GM19452 (cell line): ENCODE measurements around the gene TMEM131L.

Source experiments
- ATAC-seq: cut with Tn5 transposase; IDR thresholded peaks from one replicate; pipeline ENCODE4 v1.9.1; 2021; ENCODE audit not compliant: unreplicated experiment

The TMEM131L gene

GRCh38 chr4:153521478-153521877 is 55.3 kb downstream of the TMEM131L start:
- ATAC-seq: no peak

- peak; percentile 48 for ATAC-seq
Measured at GRCh38 chr4:153521999-153522801, 56.0 kb downstream of the TMEM131L start.

DNA sequence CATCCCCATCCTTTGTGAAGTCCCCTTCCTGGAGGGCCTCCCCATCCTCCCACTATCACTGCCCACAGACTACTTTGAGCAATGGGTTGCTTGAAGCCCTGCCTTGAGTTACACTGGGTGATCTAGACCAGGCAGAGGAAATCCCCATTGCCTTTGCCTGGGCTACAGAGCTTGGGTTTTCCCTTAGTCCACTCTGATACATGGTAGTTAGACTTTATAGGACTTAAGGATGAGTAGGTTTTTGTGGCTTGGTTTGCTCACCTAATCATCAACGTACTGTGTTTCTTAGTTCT is 56.6 kb downstream of the TMEM131L start:
- ATAC-seq: peak; percentile 41

DNA sequence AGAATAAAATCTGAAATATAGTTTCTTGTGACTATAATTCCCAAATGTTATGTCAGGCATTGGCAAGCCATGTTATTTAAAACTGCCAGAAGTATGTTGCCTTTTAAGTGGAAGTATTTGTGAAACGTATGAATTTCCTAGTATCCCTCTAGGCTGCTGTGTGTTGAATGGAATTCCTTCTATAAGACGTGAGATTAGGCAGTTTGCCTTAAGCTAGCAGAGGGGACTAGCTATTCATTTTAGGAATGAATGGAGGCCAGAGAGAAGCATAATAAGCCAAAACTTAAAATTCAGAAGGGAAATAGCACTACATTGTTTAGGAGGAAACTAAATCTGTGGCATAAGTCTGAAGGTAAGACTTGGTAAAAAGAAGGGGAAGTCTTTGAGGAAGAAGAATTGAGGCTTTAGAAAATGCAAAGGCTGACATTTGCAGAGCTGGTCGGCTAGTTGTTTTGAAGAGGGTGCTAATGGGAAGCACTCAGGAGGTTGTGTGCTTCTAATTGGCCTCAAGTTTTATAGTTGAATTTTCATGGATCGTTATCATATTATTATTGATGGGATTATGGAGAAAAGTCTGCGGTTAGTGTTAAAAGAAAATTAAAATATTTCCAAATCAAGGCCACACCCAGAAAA is 57.1 kb downstream of the TMEM131L start:
- no peak for ATAC-seq

GRCh38 chr4:153523941-153524386 is 57.8 kb downstream of the TMEM131L start:
- no peak for ATAC-seq

GRCh38 chr4:153524682-153525081 is 58.5 kb downstream of the TMEM131L start:
- no peak for ATAC-seq

DNA sequence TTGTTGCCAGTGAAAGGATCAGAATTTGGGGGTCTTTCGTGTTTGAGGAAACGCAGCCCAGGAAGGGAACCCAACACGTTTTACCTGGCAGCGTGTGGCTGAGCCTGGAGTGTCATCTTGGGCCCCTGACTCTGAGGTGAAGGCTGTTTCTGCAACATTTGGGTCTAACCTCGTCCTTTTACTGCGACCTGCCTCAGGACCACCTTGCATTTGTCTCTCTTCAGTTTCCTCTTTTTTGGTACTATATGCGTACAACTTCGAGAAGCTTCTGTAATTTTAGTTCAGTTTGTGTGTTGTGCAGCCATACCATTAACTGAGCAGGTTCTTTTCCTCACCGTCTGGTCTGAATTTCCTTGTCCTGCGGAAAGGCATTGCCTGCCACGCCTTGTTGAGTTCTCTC is 61.5 kb downstream of the TMEM131L start:
- ATAC-seq: no peak

GRCh38 chr4:153528705-153529485 is 62.7 kb downstream of the TMEM131L start:
- peak; percentile 43 for ATAC-seq

GRCh38 chr4:153529646-153530045 is 63.5 kb downstream of the TMEM131L start:
- ATAC-seq: no peak

- ATAC-seq: no peak
Measured at GRCh38 chr4:153530284-153530999, 64.3 kb downstream of the TMEM131L start.

GRCh38 chr4:153531000-153531358 is 64.8 kb downstream of the TMEM131L start:
- no peak for ATAC-seq

DNA sequence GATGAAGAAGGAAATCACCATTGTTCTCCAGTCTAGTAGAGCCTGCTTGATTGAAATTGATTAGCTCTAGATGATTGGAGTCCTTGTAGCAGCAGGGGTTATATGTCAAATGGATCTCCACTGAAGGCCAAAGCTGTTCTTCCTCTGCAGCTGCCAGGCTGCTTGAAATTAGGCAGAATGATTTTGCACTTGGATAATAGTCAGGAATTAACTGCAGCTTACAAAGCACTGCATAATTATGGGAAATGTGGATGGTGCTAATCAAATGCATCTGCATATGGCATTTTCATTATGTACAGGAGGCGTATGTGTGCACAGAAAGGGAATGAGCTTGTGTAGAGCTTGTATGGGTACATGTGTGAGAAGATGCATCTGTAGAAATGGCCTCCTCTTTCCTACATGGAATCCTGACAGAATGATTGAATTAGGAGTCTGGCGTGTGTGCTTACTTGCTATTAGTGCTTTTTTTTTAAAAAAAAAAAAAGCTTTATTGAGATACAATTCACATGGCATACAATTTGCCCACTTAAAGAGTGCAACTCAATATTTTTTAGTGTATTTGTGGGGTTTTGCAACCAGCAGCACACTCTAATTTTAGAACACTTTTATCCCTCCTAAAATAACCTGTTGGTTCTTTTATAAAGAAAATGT is 65.9 kb downstream of the TMEM131L start:
- ATAC-seq: no peak

- ATAC-seq: no peak
Measured at GRCh38 chr4:153532636-153533035, 66.5 kb downstream of the TMEM131L start.

DNA sequence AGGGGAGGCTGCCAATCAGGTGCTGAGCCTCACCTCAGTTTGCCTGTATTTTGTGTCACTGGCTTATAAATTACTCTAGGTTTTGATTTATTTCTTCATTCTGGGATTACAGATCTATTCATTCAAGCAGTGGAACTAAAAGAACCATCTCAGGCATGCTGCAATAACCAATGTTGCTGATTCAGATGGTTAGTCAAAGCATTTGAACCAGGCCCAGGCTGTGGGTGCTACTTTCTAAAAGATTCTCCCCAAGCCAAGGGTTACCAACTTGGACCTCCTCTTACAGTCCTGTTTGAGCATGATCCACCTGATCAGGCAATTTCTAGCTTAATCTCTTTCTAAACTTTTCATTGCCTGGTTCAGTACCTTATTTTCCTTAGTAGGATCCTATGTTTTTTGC is 67.2 kb downstream of the TMEM131L start:
- ATAC-seq: no peak

GRCh38 chr4:153534792-153535629 is 68.9 kb downstream of the TMEM131L start:
- no peak for ATAC-seq

DNA sequence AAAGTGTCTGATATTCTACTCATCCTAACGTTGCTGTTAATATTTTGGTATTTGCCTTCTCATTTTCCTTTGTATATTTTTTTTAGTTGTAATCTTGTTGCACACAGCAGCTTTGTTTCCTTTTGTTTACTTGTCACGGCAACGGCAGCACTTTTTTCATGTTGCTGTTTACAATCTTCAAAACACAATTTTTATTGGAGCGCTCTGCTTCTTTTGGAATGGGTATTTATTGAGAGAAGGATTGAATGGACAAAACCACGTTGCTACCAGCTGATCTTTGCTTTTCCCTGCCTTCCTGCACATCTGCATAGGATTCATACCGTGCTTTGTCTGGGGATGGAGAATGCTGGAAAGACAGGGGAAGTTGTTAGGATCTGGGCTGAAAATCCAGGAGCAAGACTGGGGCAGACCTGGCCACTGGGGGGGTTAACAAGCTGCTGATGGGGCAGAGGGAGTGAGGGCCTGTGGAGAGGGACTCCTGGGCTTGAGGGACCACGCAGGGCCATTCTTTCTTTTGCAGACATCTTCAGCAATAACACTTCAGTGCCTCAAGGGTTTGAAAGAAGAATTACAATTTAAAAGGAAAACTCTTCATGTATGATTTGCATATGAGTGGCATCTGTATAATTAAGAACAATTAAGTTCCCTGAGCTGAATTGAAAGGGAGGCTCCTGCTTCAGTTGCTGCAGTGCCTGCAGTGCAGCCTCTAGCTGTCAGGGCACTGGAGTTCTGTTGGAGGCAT is 69.8 kb downstream of the TMEM131L start:
- no peak for ATAC-seq

GRCh38 chr4:153537493-153537960 is 71.4 kb downstream of the TMEM131L start:
- no peak for ATAC-seq

DNA sequence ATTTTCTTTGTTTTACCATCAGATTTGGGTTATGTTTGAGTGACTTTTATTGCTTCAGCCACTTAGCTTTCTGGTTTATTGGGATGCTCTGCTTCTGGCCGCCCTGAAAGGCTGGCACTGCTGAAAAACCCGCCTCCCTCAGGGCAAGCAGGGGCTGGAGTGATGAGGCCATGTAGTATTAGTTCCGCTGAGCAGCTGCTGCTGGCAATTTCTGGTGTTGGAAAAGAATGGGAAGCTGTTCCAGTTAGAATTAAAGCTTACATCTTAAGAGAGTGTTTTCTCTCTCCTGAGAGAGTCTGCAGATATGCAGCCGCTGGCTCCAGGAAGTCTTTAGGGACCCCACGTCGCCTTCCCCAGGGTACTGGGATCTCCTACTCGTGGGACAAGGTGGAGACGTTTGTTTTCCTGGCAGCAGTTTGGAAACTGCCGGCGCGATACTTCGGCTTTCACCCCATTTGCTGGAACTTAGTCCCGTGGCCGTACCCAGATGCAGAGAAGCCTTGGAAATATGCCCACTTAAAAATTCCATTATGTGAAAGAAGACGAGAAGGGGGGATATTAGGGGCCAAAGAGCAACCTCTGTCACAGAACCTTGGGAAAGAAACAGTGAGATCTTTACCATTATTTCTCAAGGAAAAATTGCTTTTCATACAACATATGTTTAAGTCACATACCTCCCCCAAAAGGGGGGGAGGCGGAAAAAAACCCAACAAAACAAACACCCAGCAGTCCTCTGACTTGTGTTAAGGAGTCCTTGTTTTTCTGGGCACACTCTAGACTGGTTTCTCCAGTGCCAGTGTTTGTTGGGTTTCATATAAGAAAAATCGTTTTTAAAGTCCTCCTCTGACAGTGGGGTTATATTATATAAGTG is 72.6 kb downstream of the TMEM131L start:
- no peak for ATAC-seq
